Endothelial cell of umbilical vein (primary cell): Measurements from ENCODE around the gene PTCH1. TPM values are rescaled to one million over a fixed set of nuclear protein-coding genes. Genes with fewer than 3 reads are reported as not detected.

Experiments
- BruUV-seq: library from RNA; stranded (reverse); fragments of 400-500 nt; replicated peaks from 2 replicates; lab custom pipeline; 2021; lab: Mats Ljungman, UMichigan
- CTCF ChIA-PET: fragments of 300-600, 350-600 bp; sonication (Branson Sonifier 250); formaldehyde crosslinking; loops from one replicate; lab custom pipeline; 2021; ENCODE audit warnings: antibody characterized with exemption, inconsistent platforms; lab: Charles Lee
- POLR2A ChIA-PET: fragments of 300-600, 350-600 bp; sonication (Branson Sonifier 250); formaldehyde crosslinking; loops from one replicate; lab custom pipeline; 2021; ENCODE audit warnings: antibody characterized with exemption, inconsistent platforms; lab: Charles Lee
- DNase-seq: peaks from one replicate; pipeline ENCODE4 v3.0.0-alpha.2; 2011; ENCODE audit warnings: low read depth, low spot score
- FAIRE-seq: peaks from 2 replicates; lab custom pipeline; 2011; peaks lifted over from hg19 to GRCh38; lab: Jason Lieb, UNC
- H2AFZ ChIP-seq: 2 replicates; pipeline ENCODE4 v1.6.0; 2012; ENCODE audit warnings: low read depth, low read length, control low read depth, inconsistent platforms
- H3K27ac ChIP-seq: 2 replicates; pipeline ENCODE4 v1.5.1; 2011; ENCODE audit warnings: low read depth, mild to moderate bottlenecking, control low read depth, low read length, moderate library complexity; ENCODE audit not compliant: insufficient read depth
- H3K27me3 ChIP-seq, 2 experiments: 2 replicates each; pipeline versions ENCODE4 v1.6.0 to v1.6.1; 2011; ENCODE audit warnings: low read length in 2 of 2, mixed read lengths in 1 of 2; ENCODE audit not compliant: control insufficient read depth in 2 of 2, insufficient read depth in 2 of 2
- H3K36me3 ChIP-seq, 2 experiments: 2 replicates in 1 of 2; 3 replicates in 1 of 2; pipeline ENCODE4 v1.5.1; 2011; ENCODE audit warnings: low read length in 2 of 2, mild to moderate bottlenecking in 1 of 2, moderate library complexity in 1 of 2; ENCODE audit not compliant: control insufficient read depth in 2 of 2, insufficient read depth in 2 of 2; ENCODE audit errors: extremely low read depth in 1 of 2
- H3K4me1 ChIP-seq: 3 replicates; pipeline ENCODE4 v1.5.1; 2011; ENCODE audit warnings: mild to moderate bottlenecking, low read length; ENCODE audit not compliant: control insufficient read depth, insufficient read depth; ENCODE audit errors: extremely low read depth
- H3K4me2 ChIP-seq: 2 replicates; pipeline ENCODE4 v1.6.1; 2011; ENCODE audit warnings: low read length, control low read depth, mixed read lengths; ENCODE audit not compliant: insufficient read depth
- H3K4me3 ChIP-seq, 3 experiments: fragments of 200-600 bp in 1 of 3; sonication (generic), shearing (Covaris generic) in 1 of 3; replicated peaks in 1 of 3; 2 replicates each; pipeline ENCODE4 v1.5.1; 2011 to 2016; ENCODE audit warnings: control low read depth in 3 of 3, low read length in 3 of 3, mild to moderate bottlenecking in 2 of 3, inconsistent platforms in 1 of 3, low read depth in 1 of 3, moderate library complexity in 1 of 3; ENCODE audit not compliant: insufficient read depth in 1 of 3
- H3K79me2 ChIP-seq: 2 replicates; pipeline ENCODE4 v1.6.0; 2012; ENCODE audit warnings: low read length, inconsistent platforms; ENCODE audit not compliant: control insufficient read depth, insufficient read depth
- H3K9ac ChIP-seq: replicated peaks from 2 replicates; pipeline ENCODE3; 2011; ENCODE audit warnings: low read length, control low read depth; ENCODE audit not compliant: insufficient read depth; ENCODE audit errors: extremely low read depth
- H3K9me1 ChIP-seq: replicated peaks from 3 replicates; pipeline ENCODE4 v1.6.0; 2011; ENCODE audit warnings: mild to moderate bottlenecking, low read length; ENCODE audit not compliant: control insufficient read depth, insufficient read depth; ENCODE audit errors: extremely low read depth
- H3K9me3 ChIP-seq: replicated peaks from 2 replicates; pipeline ENCODE4 v1.5.1; 2012; ENCODE audit warnings: low read length, inconsistent platforms; ENCODE audit not compliant: control insufficient read depth, insufficient read depth
- H4K20me1 ChIP-seq: replicated peaks from 2 replicates; pipeline ENCODE3; 2011; ENCODE audit warnings: mild to moderate bottlenecking, low read length; ENCODE audit not compliant: control insufficient read depth, insufficient read depth; ENCODE audit errors: extremely low read depth
- EZH2 ChIP-seq: IDR thresholded peaks from 2 replicates; pipeline ENCODE4 v1.6.1; 2012; ENCODE audit warnings: borderline replicate concordance, low read depth, mild to moderate bottlenecking, moderate library complexity, low read length, inconsistent platforms; ENCODE audit not compliant: severe bottlenecking
- FOS ChIP-seq: IDR thresholded peaks from 2 replicates; pipeline ENCODE4 v1.6.1; 2011; ENCODE audit warnings: mild to moderate bottlenecking, low read length, moderate library complexity, borderline replicate concordance; ENCODE audit not compliant: insufficient read depth
- GATA2 ChIP-seq: IDR thresholded peaks from 2 replicates; pipeline ENCODE4 v1.7.0; 2011; ENCODE audit warnings: low read depth, mild to moderate bottlenecking, moderate library complexity, mixed read lengths, low read length; ENCODE audit not compliant: insufficient read length, insufficient read depth
- JUN ChIP-seq: IDR thresholded peaks from 2 replicates; pipeline ENCODE4 v1.6.1; 2011; ENCODE audit warnings: borderline replicate concordance, low read depth; ENCODE audit not compliant: insufficient read length, insufficient read depth
- MAX ChIP-seq: IDR thresholded peaks from 2 replicates; pipeline ENCODE4 v1.6.1; 2011; ENCODE audit not compliant: insufficient read depth, insufficient read length
- MYC ChIP-seq: IDR thresholded peaks from one replicate; pipeline ENCODE4 v1.6.1; 2011; ENCODE audit warnings: mild to moderate bottlenecking, low read depth, low read length
- POLR2A ChIP-seq: IDR thresholded peaks from 2 replicates; pipeline ENCODE4 v1.6.1; 2012; ENCODE audit warnings: low read depth, mild to moderate bottlenecking, control low read depth, low read length
- POLR2AphosphoS5 ChIP-seq: IDR thresholded peaks from 2 replicates; pipeline ENCODE4 v1.6.1; 2012; ENCODE audit warnings: low read depth, mild to moderate bottlenecking, control low read depth, low read length, moderate library complexity; ENCODE audit not compliant: insufficient read depth
- dilution Hi-C: fragments of 300-500 bp; cut with MboI; formaldehyde crosslinking; loops from one replicate; pipeline ENCODE4 v1.15.0; 2019; ENCODE audit warnings: low sequenced_read_pairs; ENCODE audit not compliant: extremely low pct_ligation_motif_present
- intact Hi-C: fragments of 100-400 bp; cut with micrococcal nuclease; formaldehyde crosslinking; loops from one replicate; pipeline ENCODE4 v1.10.0; 2022
- polyA plus RNA-seq, 4 experiments: library from polyadenylated mRNA; depleted of rRNA in 3 of 4; stranded (reverse) in 3 of 4; unstranded in 1 of 4; fragments of >200 nt; gene quantifications; 2 replicates each; pipeline versions ENCODE4 v1.2.1 to v1.2.3, GENCODE V29; 2011 to 2012; ENCODE audit warnings: missing spikeins in 1 of 4
- total RNA-seq: library from RNA; stranded (reverse); gene quantifications from 2 replicates; pipeline ENCODE4 v1.2.3, GENCODE V29; 2021
- TF ChIP-seq, protein P1 (sequence below), 2 donors: IDR thresholded peaks; 1 replicate in 1 of 2; 2 replicates in 1 of 2; pipeline ENCODE4 v1.5.1; 2011; ENCODE audit warnings: low read length in 2 of 2, mild to moderate bottlenecking in 2 of 2, moderate library complexity in 2 of 2, control low read depth in 1 of 2, inconsistent platforms in 1 of 2, low read depth in 1 of 2; ENCODE audit not compliant: insufficient read depth in 1 of 2; ENCODE audit errors: extremely low read depth in 1 of 2

Gene PTCH1
- total and polyA plus RNA-seq, 2 donors (not counting 3 experiments of a cell fraction or from before 2014, with no cell fraction given): 3.9 to 12.1 TPM

DNA sequence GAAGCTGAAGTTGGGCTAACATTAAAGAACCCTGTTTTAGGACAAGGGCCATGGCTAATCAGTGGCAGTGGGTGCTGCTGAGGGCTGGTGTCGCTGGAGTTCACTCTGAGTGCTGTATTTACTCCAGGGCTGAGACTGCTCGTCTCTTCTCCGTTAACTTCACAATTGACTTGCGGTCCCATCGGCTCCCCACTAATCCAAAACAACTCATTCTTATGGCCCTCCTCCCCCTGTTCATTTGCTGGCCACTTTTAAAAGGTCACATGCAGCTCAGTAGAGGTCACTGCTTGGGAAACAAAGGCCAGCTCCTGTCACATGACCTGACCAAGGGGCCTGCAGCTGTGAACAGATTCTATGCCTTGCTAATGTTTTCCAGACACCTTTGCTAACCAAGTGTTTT is 38.4 kb downstream of the PTCH1 start:
- TF ChIP-seq POLR2A (no peak), GATA2 (no peak), EZH2 (no peak), JUN (no peak), FOS (no peak)
- TF ChIP-seq, protein P1, sequence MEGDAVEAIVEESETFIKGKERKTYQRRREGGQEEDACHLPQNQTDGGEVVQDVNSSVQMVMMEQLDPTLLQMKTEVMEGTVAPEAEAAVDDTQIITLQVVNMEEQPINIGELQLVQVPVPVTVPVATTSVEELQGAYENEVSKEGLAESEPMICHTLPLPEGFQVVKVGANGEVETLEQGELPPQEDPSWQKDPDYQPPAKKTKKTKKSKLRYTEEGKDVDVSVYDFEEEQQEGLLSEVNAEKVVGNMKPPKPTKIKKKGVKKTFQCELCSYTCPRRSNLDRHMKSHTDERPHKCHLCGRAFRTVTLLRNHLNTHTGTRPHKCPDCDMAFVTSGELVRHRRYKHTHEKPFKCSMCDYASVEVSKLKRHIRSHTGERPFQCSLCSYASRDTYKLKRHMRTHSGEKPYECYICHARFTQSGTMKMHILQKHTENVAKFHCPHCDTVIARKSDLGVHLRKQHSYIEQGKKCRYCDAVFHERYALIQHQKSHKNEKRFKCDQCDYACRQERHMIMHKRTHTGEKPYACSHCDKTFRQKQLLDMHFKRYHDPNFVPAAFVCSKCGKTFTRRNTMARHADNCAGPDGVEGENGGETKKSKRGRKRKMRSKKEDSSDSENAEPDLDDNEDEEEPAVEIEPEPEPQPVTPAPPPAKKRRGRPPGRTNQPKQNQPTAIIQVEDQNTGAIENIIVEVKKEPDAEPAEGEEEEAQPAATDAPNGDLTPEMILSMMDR (IDR thresholded peaks at IDR 0.05; ENCODE audit: extremely low read depth in 1 of 2, insufficient read depth in 1 of 2, low read depth in 1 of 2, low read length in 2 of 2): no peak
- Histone ChIP-seq H3K4me2 (no peak overlapping the region), H3K4me1 (no peaks in the 10 kb centered on the region), H3K9me3 (no peaks in the 10 kb centered on the region), H3K9ac (no peak overlapping the region), H3K9me1 (no peaks in the 10 kb centered on the region), H3K79me2 (no peaks in the 10 kb centered on the region), H4K20me1 (no peaks in the 10 kb centered on the region), H3K4me3 (no peak overlapping the region), H2AFZ (no peak overlapping the region), H3K27me3 (no peaks in the 10 kb centered on the region), H3K27ac (no peak overlapping the region), H3K36me3 (peaks cover 0 to 28% of the 10 kb centered on the region in 2 experiments)
- dilution Hi-C loops (no loop called here), intact Hi-C loops (no loop called here)
- ChIA-PET POLR2A (no interaction called here), CTCF (no interaction called here)
- DNase-seq (no peak), FAIRE-seq (no peak)
- BruUV-seq: no TSS peak

DNA sequence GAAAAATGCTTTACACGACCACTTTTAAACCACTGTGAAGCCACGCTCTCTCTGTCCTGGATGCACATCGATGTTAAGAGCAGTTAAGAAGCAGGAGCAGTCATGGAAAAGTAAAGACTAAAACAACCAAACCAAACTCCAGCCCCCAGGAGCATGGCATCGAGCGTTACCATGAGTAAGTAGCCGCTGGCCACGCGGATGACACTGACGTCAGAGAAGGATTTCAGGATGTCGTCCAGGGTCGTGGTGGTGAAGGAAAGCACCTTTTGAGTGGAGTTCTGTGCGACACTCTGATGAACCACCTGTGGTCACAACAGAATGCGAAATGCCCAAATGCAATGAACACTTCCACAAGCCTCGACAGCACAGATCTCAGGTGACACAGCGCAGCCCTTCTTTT is 38.9 kb downstream of the PTCH1 start:
- Histone ChIP-seq H2AFZ (no peak overlapping the region), H3K4me1 (no peaks in the 10 kb centered on the region), H3K4me3 (no peak overlapping the region), H3K9ac (no peak overlapping the region), H3K27ac (no peak overlapping the region), H3K4me2 (no peak overlapping the region), H3K36me3 (peaks cover 0 to 28% of the 10 kb centered on the region in 2 experiments), H3K79me2 (no peaks in the 10 kb centered on the region), H3K27me3 (no peaks in the 10 kb centered on the region), H4K20me1 (no peaks in the 10 kb centered on the region), H3K9me3 (no peaks in the 10 kb centered on the region), H3K9me1 (no peaks in the 10 kb centered on the region)
- DNase-seq (no peak), FAIRE-seq (no peak)
- ChIA-PET CTCF (no interaction called here), POLR2A (no interaction called here)
- BruUV-seq: no TSS peak
- dilution Hi-C loops (no loop called here), intact Hi-C loops (no loop called here)
- TF ChIP-seq POLR2A (no peak), POLR2AphosphoS5 (no peak), MYC (no peak), JUN (no peak), FOS (no peak), EZH2 (no peak), MAX (no peak), GATA2 (no peak)
- TF ChIP-seq, protein P1 (IDR thresholded peaks at IDR 0.05; ENCODE audit: extremely low read depth in 1 of 2, insufficient read depth in 1 of 2, low read depth in 1 of 2, low read length in 2 of 2): no peak
